CD14-positive monocyte (primary cell): Measurements from ENCODE around the gene HECTD4. TPM values are rescaled to one million over a fixed set of nuclear protein-coding genes. Genes with fewer than 3 reads are reported as not detected.
A peak's percentile ranks its signal among the peaks of the same experiment; 100 is the strongest.

Experiments
- DNase-seq, 3 donors: peaks; one replicate each; pipeline ENCODE4 v3.0.0-alpha.2; 2011 to 2022
- H2AFZ ChIP-seq: 2 replicates; pipeline ENCODE4 v1.6.0; 2012; ENCODE audit warnings: mild to moderate bottlenecking, low read depth, low read length, inconsistent platforms; ENCODE audit not compliant: insufficient read depth, poor library complexity, severe bottlenecking
- H3K27ac ChIP-seq, 2 donors: 1 replicate in 1 of 2; 2 replicates in 1 of 2; pipeline ENCODE4 v1.5.1; 2012 to 2013; ENCODE audit warnings: low read length in 2 of 2, control low read depth in 1 of 2, inconsistent platforms in 1 of 2, low read depth in 1 of 2, mild to moderate bottlenecking in 1 of 2
- H3K27me3 ChIP-seq, 2 donors: one replicate each; pipeline versions ENCODE4 v1.6.0 to v1.6.1; 2011 to 2013; ENCODE audit warnings: low read length in 2 of 2; ENCODE audit not compliant: control insufficient read depth in 2 of 2, insufficient read depth in 2 of 2
- H3K36me3 ChIP-seq, 2 donors: replicated peaks in 1 of 2; 1 replicate in 1 of 2; 2 replicates in 1 of 2; pipeline versions ENCODE4 v1.5.1 to v1.6.1; 2012 to 2013; ENCODE audit warnings: low read length in 2 of 2, control low read depth in 1 of 2, inconsistent platforms in 1 of 2, mild to moderate bottlenecking in 1 of 2; ENCODE audit not compliant: insufficient read depth in 2 of 2, control insufficient read depth in 1 of 2
- H3K4me1 ChIP-seq, 2 donors: 1 replicate in 1 of 2; 2 replicates in 1 of 2; pipeline versions ENCODE4 v1.5.1 to v1.6.1; 2012 to 2013; ENCODE audit warnings: low read length in 2 of 2, control low read depth in 1 of 2, inconsistent platforms in 1 of 2, mild to moderate bottlenecking in 1 of 2, moderate library complexity in 1 of 2; ENCODE audit not compliant: insufficient read depth in 2 of 2, control insufficient read depth in 1 of 2
- H3K4me2 ChIP-seq: replicated peaks from 2 replicates; pipeline ENCODE3; 2012; ENCODE audit warnings: low read length, moderate library complexity, mild to moderate bottlenecking; ENCODE audit not compliant: poor library complexity, severe bottlenecking; ENCODE audit errors: extremely low read depth
- H3K4me3 ChIP-seq, 3 experiments: fragments of 200-600 bp in 1 of 3; sonication (generic) in 1 of 3; replicated peaks in 1 of 3; 1 replicate in 2 of 3; 2 replicates in 1 of 3; pipeline ENCODE4 v1.5.1; 2011 to 2013; ENCODE audit warnings: low read length in 3 of 3, mild to moderate bottlenecking in 3 of 3, control low read depth in 2 of 3, low read depth in 2 of 3, inconsistent platforms in 1 of 3, moderate library complexity in 1 of 3
- H3K79me2 ChIP-seq: 2 replicates; pipeline ENCODE4 v1.6.0; 2012; ENCODE audit warnings: mild to moderate bottlenecking, control low read depth, inconsistent platforms, low read length, moderate library complexity; ENCODE audit not compliant: insufficient read depth
- H3K9ac ChIP-seq: 2 replicates; pipeline ENCODE4 v1.6.0; 2017; ENCODE audit warnings: low read length, mild to moderate bottlenecking; ENCODE audit not compliant: insufficient read depth, poor library complexity, severe bottlenecking
- H3K9me3 ChIP-seq, 2 donors: replicated peaks in 1 of 2; 1 replicate in 1 of 2; 2 replicates in 1 of 2; pipeline versions ENCODE4 v1.5.1 to v1.6.1; 2012 to 2013; ENCODE audit warnings: low read length in 2 of 2, control low read depth in 1 of 2; ENCODE audit not compliant: control insufficient read depth in 1 of 2, insufficient read depth in 1 of 2
- H4K20me1 ChIP-seq: 2 replicates; pipeline ENCODE4 v1.6.0; 2012; ENCODE audit warnings: mild to moderate bottlenecking, low read length, control low read depth, moderate library complexity; ENCODE audit not compliant: insufficient read depth
- H3K27ac Mint-ChIP-seq, 7 donors: one replicate each; pipeline ENCODE4 v1.8.0; 2020; ENCODE audit warnings: mild to moderate bottlenecking in 7 of 7, mixed read lengths in 7 of 7, moderate library complexity in 6 of 7, inconsistent platforms in 2 of 7
- H3K27me3 Mint-ChIP-seq, 3 donors: one replicate each; pipeline ENCODE4 v1.8.0; 2021 to 2022; ENCODE audit warnings: low read depth in 3 of 3, mild to moderate bottlenecking in 3 of 3, mixed read lengths in 3 of 3, moderate library complexity in 3 of 3, inconsistent platforms in 1 of 3
- H3K36me3 Mint-ChIP-seq, 2 donors: one replicate each; pipeline ENCODE4 v1.8.0; 2020; ENCODE audit warnings: mixed read lengths in 2 of 2, inconsistent platforms in 1 of 2, mild to moderate bottlenecking in 1 of 2
- H3K4me1 Mint-ChIP-seq: one replicate; pipeline ENCODE4 v1.8.0; 2020; ENCODE audit warnings: mild to moderate bottlenecking, mixed read lengths
- H3K4me3 Mint-ChIP-seq, 2 donors: one replicate each; pipeline ENCODE4 v1.8.0; 2020; ENCODE audit warnings: mild to moderate bottlenecking in 2 of 2, mixed read lengths in 2 of 2, moderate library complexity in 1 of 2
- H3K9me3 Mint-ChIP-seq, 7 donors: one replicate each; pipeline ENCODE4 v1.8.0; 2020 to 2022; ENCODE audit warnings: mixed read lengths in 7 of 7, mild to moderate bottlenecking in 6 of 7, moderate library complexity in 6 of 7, inconsistent platforms in 2 of 7
- CTCF ChIP-seq: fragments of 200-600 bp; IDR thresholded peaks from one replicate; pipeline ENCODE4 v1.8.0; 2022; ENCODE audit warnings: antibody characterized with exemption, mild to moderate bottlenecking
- WGBS: methylation state at CpG from one replicate; pipeline ENCODE4 v1.1.5; 2013; ENCODE audit warnings: missing lambda C conversion rate; ENCODE audit not compliant: insufficient coverage; 5-methylcytosine and 5-hydroxymethylcytosine counted together
- intact Hi-C, 2 donors: fragments of 100-400 bp; cut with micrococcal nuclease; formaldehyde crosslinking; loops; one replicate each; pipeline versions ENCODE4 v1.15.0 to v1.15.1; 2023
- polyA plus RNA-seq, 3 donors: library from polyadenylated mRNA; depleted of rRNA in 1 of 3; unstranded in 2 of 3; stranded (reverse) in 1 of 3; fragments of 300-500 nt in 2 of 3; fragments of >200 nt in 1 of 3; fragmentation: Illumina TruSeq in 2 of 3; gene quantifications; 1 replicate in 2 of 3; 2 replicates in 1 of 3; pipeline ENCODE4 v1.2.3, GENCODE V29; 2012 to 2021

HECTD4 gene
- polyA plus RNA-seq, 3 donors: 0.73 to 18.3 (median 2.4) TPM

- intact Hi-C loops: loop anchor here in 1 of 2 donors (5.0 kb wide), 1 partner anchor 274 kb away; the partner anchor contains the start of gene RPL6
- H3K36me3 ChIP-seq: peaks cover 38 to 54% of the 10 kb centered on the region in 2 donors
- H3K9me3 ChIP-seq: no peaks in the 10 kb centered on the region
- H3K36me3 Mint-ChIP-seq: peaks cover 33 to 55% of the 10 kb centered on the region in 2 donors
- H3K9ac ChIP-seq: no peak overlapping the region
- H4K20me1 ChIP-seq: peaks cover 47% of the 10 kb centered on the region
- H3K27me3 Mint-ChIP-seq: no peaks in the 10 kb centered on the region
- H3K4me2 ChIP-seq: no peak overlapping the region
- no peak for DNase-seq
- H3K4me3 ChIP-seq: no peak overlapping the region
- 96% methylated on average over 3 of the region's 5 CpGs for WGBS
- H3K4me1 Mint-ChIP-seq: peaks cover 43% of the 10 kb centered on the region
- H3K9me3 Mint-ChIP-seq: peaks cover 0 to 2% (median 0%) of the 10 kb centered on the region in 7 donors
- peaks cover 33 to 53% of the 10 kb centered on the region in 2 donors for H3K4me1 ChIP-seq
- no peak overlapping the region for H3K4me3 Mint-ChIP-seq
- H3K27me3 ChIP-seq: no peaks in the 10 kb centered on the region
- no peak overlapping the region for H2AFZ ChIP-seq
- peaks cover 68% of the 10 kb centered on the region for H3K79me2 ChIP-seq
- peak overlapping the region in 1 of 2 donors; percentile 89 for H3K27ac ChIP-seq
- TF ChIP-seq CTCF: no peak
- H3K27ac Mint-ChIP-seq: peak overlapping the region in 2 of 7 donors; percentile 25 to 63
Observed at GRCh38 chr12:112133418-112133817, 248.8 kb downstream of the HECTD4 start.

DNA sequence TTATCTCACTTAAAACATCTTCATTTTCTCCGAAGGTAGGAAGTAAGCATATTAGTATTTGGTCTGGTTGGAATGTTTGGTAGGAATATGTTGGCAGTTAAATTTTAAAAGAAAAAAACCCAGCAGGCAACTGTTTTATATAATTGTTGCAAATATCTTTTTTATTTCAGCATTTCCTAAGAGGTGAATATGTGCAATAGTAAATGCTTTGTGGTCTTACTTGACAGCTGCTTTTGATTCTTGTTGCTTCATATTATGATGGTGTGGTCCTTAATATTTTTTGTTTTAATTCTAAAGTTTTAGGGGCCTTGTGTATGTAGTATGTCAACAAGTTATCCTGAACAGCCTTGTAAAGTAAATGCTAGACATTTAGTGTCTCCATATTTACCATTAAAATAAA, 250.5 kb downstream of the HECTD4 start:
- Histone ChIP-seq H3K9ac (no peak overlapping the region), H4K20me1 (peaks cover 39% of the 10 kb centered on the region), H2AFZ (no peak overlapping the region), H3K9me3 (no peaks in the 10 kb centered on the region), H3K79me2 (peaks cover 82% of the 10 kb centered on the region), H3K4me1 (peaks cover 44 to 65% of the 10 kb centered on the region in 2 donors), H3K27ac (peak overlapping the region in 1 of 2 donors; percentile 89), H3K4me3 (peak overlapping the region in 1 of 3 experiments; percentile 72), H3K36me3 (peaks cover 24 to 38% of the 10 kb centered on the region in 2 donors), H3K4me2 (peak overlapping the region; percentile 81), H3K27me3 (no peaks in the 10 kb centered on the region)
- peaks cover 57% of the 10 kb centered on the region for H3K4me1 Mint-ChIP-seq
- peaks cover 30 to 43% of the 10 kb centered on the region in 2 donors for H3K36me3 Mint-ChIP-seq
- no peaks in the 10 kb centered on the region for H3K27me3 Mint-ChIP-seq
- intact Hi-C loops: loop anchor here in 1 of 2 donors (5.0 kb wide), 1 partner anchor 276 kb away; the partner anchor contains the start of gene RPL6
- peak overlapping the region in 1 of 2 donors; percentile 28 for H3K4me3 Mint-ChIP-seq
- no CpG with 5 or more reads among the region's 1 CpG for WGBS
- no peak for DNase-seq
- H3K27ac Mint-ChIP-seq: peak overlapping the region in 6 of 7 donors; percentile 28 to 90 (median 83)
- TF ChIP-seq CTCF: no peak
- peaks cover 0 to 1% (median 0%) of the 10 kb centered on the region in 7 donors for H3K9me3 Mint-ChIP-seq
